CD8-positive, alpha-beta memory T cell (primary cell): ENCODE data around the gene MINDY4. TPM values are rescaled to one million over a fixed set of nuclear protein-coding genes. Genes with fewer than 3 reads are reported as not detected.
A peak's percentile ranks its signal among the peaks of the same experiment; 100 is the strongest.

Experiments used
- CTCF ChIA-PET: fragments of 350-600 bp; sonication (Branson Sonifier 250); formaldehyde crosslinking; loops from one replicate; lab custom pipeline; 2021; ENCODE audit warnings: antibody characterized with exemption; lab: Charles Lee
- POLR2A ChIA-PET: fragments of 350-600 bp; sonication (Branson Sonifier 250); formaldehyde crosslinking; loops from one replicate; lab custom pipeline; 2021; ENCODE audit warnings: antibody characterized with exemption; lab: Charles Lee
- DNase-seq, 5 donors: peaks; one replicate each; pipeline versions ENCODE4 v3.0.0 to v3.0.0-alpha.2; 2020 to 2022; ENCODE audit warnings: mixed read lengths in 1 of 5
- H3K27ac ChIP-seq: one replicate; pipeline ENCODE4 v1.7.0; 2013; ENCODE audit warnings: low read depth, mild to moderate bottlenecking, low read length, moderate library complexity
- H3K27me3 ChIP-seq: 2 replicates; pipeline ENCODE4 v1.7.0; 2013; ENCODE audit warnings: low read length, mild to moderate bottlenecking; ENCODE audit not compliant: insufficient read depth, poor library complexity, severe bottlenecking
- H3K36me3 ChIP-seq: 2 replicates; pipeline ENCODE4 v1.7.0; 2013; ENCODE audit warnings: mild to moderate bottlenecking, low read length, moderate library complexity; ENCODE audit not compliant: insufficient read depth
- H3K4me1 ChIP-seq: 2 replicates; pipeline ENCODE4 v1.7.0; 2013; ENCODE audit warnings: mild to moderate bottlenecking, low read length, moderate library complexity; ENCODE audit not compliant: insufficient read depth
- H3K4me3 ChIP-seq: 2 replicates; pipeline ENCODE4 v1.7.0; 2013; ENCODE audit warnings: mild to moderate bottlenecking, low read length
- H3K9me3 ChIP-seq: 2 replicates; pipeline ENCODE4 v1.7.0; 2013; ENCODE audit warnings: mild to moderate bottlenecking, low read length
- H3K27ac Mint-ChIP-seq, 8 donors: one replicate each; pipeline ENCODE4 v1.8.0; 2020 to 2021; ENCODE audit warnings: mixed read lengths in 8 of 8, mild to moderate bottlenecking in 6 of 8, inconsistent platforms in 3 of 8, moderate library complexity in 3 of 8
- H3K27me3 Mint-ChIP-seq, 2 donors: one replicate each; pipeline ENCODE4 v1.8.0; 2020 to 2021; ENCODE audit warnings: mixed read lengths in 2 of 2, mild to moderate bottlenecking in 1 of 2, moderate library complexity in 1 of 2
- H3K36me3 Mint-ChIP-seq, 3 donors: one replicate each; pipeline ENCODE4 v1.8.0; 2020 to 2021; ENCODE audit warnings: mixed read lengths in 3 of 3, inconsistent platforms in 1 of 3, mild to moderate bottlenecking in 1 of 3
- H3K4me1 Mint-ChIP-seq, 3 donors: one replicate each; pipeline ENCODE4 v1.8.0; 2020 to 2021; ENCODE audit warnings: mixed read lengths in 3 of 3, inconsistent platforms in 1 of 3, mild to moderate bottlenecking in 1 of 3
- H3K4me3 Mint-ChIP-seq, 7 donors: one replicate each; pipeline ENCODE4 v1.8.0; 2020 to 2021; ENCODE audit warnings: mixed read lengths in 7 of 7, mild to moderate bottlenecking in 6 of 7, moderate library complexity in 4 of 7, inconsistent platforms in 2 of 7
- H3K9me3 Mint-ChIP-seq, 5 donors: one replicate each; pipeline ENCODE4 v1.8.0; 2020 to 2022; ENCODE audit warnings: mixed read lengths in 5 of 5, mild to moderate bottlenecking in 3 of 5, moderate library complexity in 2 of 5, inconsistent platforms in 1 of 5
- polyA plus RNA-seq: library from polyadenylated mRNA; unstranded; fragments of 300-500 nt; fragmentation: Illumina TruSeq; gene quantifications from one replicate; pipeline ENCODE4 v1.2.3, GENCODE V29; 2021
- total RNA-seq, 2 experiments: library from RNA; stranded (reverse); gene quantifications; one replicate each; pipeline ENCODE4 v1.2.3, GENCODE V29; 2021

Gene MINDY4
- total and polyA plus RNA-seq, 3 experiments from 2014 or later = 1.0 to 2.6 (median 2.4) TPM

GRCh38 chr7:30905078-30906012 lies 134.1 kb downstream of the MINDY4 start:
- Histone ChIP-seq H3K9me3 (no peaks in the 10 kb centered on the region), H3K27me3 (no peaks in the 10 kb centered on the region), H3K4me3 (no peak overlapping the region), H3K36me3 (no peaks in the 10 kb centered on the region), H3K4me1 (no peaks in the 10 kb centered on the region), H3K27ac (no peak overlapping the region)
- no peaks in the 10 kb centered on the region for H3K27me3 Mint-ChIP-seq
- no peak overlapping the region for H3K4me3 Mint-ChIP-seq
- no peaks in the 10 kb centered on the region for H3K4me1 Mint-ChIP-seq
- POLR2A ChIA-PET = no interaction called here
- CTCF ChIA-PET = no interaction called here
- no peak for DNase-seq
- no peak overlapping the region for H3K27ac Mint-ChIP-seq
- H3K36me3 Mint-ChIP-seq = no peaks in the 10 kb centered on the region
- no peaks in the 10 kb centered on the region for H3K9me3 Mint-ChIP-seq

- Histone ChIP-seq H3K27me3 (no peaks in the 10 kb centered on the region), H3K4me1 (no peaks in the 10 kb centered on the region), H3K4me3 (no peak overlapping the region), H3K27ac (no peak overlapping the region), H3K9me3 (no peaks in the 10 kb centered on the region), H3K36me3 (no peaks in the 10 kb centered on the region)
- no peaks in the 10 kb centered on the region for H3K4me1 Mint-ChIP-seq
- H3K9me3 Mint-ChIP-seq = no peaks in the 10 kb centered on the region
- ChIA-PET CTCF (no interaction called here), POLR2A (no interaction called here)
- H3K36me3 Mint-ChIP-seq = no peaks in the 10 kb centered on the region
- no peak overlapping the region for H3K27ac Mint-ChIP-seq
- no peaks in the 10 kb centered on the region for H3K27me3 Mint-ChIP-seq
- no peak overlapping the region for H3K4me3 Mint-ChIP-seq
- DNase-seq = no peak
Observed at GRCh38 chr7:30906014-30906413, 134.8 kb downstream of the MINDY4 start.

- Mint-ChIP-seq H3K4me1 (no peaks in the 10 kb centered on the region), H3K4me3 (no peak overlapping the region), H3K36me3 (no peaks in the 10 kb centered on the region), H3K27me3 (no peaks in the 10 kb centered on the region), H3K9me3 (no peaks in the 10 kb centered on the region), H3K27ac (no peak overlapping the region)
- no peak for DNase-seq
- ChIA-PET CTCF (no interaction called here), POLR2A (no interaction called here)
- Histone ChIP-seq H3K27ac (no peak overlapping the region), H3K27me3 (no peaks in the 10 kb centered on the region), H3K4me1 (no peaks in the 10 kb centered on the region), H3K4me3 (no peak overlapping the region), H3K36me3 (no peaks in the 10 kb centered on the region), H3K9me3 (no peaks in the 10 kb centered on the region)
Observed at GRCh38 chr7:30906515-30907240, 135.5 kb downstream of the MINDY4 start.

DNA sequence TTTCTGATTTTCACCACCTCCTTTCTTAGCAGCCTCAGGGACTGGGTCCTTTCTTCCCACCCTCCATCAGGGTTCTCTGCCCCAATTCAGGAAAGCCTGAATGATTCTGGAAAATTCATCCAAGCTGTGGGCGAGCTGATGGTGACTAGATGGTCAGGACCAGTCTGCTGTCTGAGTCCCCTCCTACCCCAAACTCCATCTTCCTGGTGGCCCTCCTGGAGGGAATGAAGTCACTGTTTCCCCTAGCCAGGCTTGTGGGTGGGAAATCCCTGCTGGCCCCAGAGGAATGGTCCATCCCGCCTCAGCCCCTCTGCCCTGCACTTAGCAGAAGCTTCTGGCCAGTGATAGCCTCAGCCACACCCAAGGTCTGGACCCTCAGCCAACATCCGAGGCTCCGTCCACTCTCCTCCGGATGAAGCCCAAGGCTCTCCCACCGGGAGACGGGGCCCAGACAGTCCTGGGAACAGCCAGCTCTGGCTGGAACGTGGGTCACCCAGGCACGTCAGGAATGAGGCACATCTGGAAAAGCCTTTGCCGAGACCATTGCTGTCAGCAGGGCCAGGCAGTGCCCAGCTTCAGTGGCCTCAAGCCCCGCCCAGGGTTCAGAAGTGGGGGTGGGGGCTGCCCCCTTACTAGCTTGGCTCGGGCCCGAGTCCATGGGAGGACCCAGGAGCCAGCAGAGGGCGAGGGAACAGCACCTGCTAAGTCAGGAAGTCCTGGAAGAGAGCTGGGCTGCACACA lies 136.5 kb downstream of the MINDY4 start:
- H3K4me1 ChIP-seq = no peaks in the 10 kb centered on the region
- no peak for DNase-seq
- Mint-ChIP-seq H3K27me3 (no peaks in the 10 kb centered on the region), H3K36me3 (no peaks in the 10 kb centered on the region), H3K4me1 (no peaks in the 10 kb centered on the region), H3K4me3 (no peak overlapping the region), H3K9me3 (no peaks in the 10 kb centered on the region), H3K27ac (no peak overlapping the region)
- H3K9me3 ChIP-seq = no peaks in the 10 kb centered on the region
- ChIA-PET POLR2A (no interaction called here), CTCF (no interaction called here)
- no peak overlapping the region for H3K4me3 ChIP-seq
- no peak overlapping the region for H3K27ac ChIP-seq
- H3K27me3 ChIP-seq = no peaks in the 10 kb centered on the region
- no peaks in the 10 kb centered on the region for H3K36me3 ChIP-seq

- ChIA-PET POLR2A (no interaction called here), CTCF (no interaction called here)
- Histone ChIP-seq H3K9me3 (no peaks in the 10 kb centered on the region), H3K27me3 (no peaks in the 10 kb centered on the region), H3K27ac (no peak overlapping the region), H3K4me3 (no peak overlapping the region), H3K4me1 (no peaks in the 10 kb centered on the region), H3K36me3 (no peaks in the 10 kb centered on the region)
- Mint-ChIP-seq H3K4me3 (no peak overlapping the region), H3K4me1 (no peaks in the 10 kb centered on the region), H3K9me3 (no peaks in the 10 kb centered on the region), H3K27ac (no peak overlapping the region), H3K36me3 (no peaks in the 10 kb centered on the region), H3K27me3 (no peaks in the 10 kb centered on the region)
- no peak for DNase-seq
Observed at GRCh38 chr7:30908681-30909080, 137.5 kb downstream of the MINDY4 start.

DNA sequence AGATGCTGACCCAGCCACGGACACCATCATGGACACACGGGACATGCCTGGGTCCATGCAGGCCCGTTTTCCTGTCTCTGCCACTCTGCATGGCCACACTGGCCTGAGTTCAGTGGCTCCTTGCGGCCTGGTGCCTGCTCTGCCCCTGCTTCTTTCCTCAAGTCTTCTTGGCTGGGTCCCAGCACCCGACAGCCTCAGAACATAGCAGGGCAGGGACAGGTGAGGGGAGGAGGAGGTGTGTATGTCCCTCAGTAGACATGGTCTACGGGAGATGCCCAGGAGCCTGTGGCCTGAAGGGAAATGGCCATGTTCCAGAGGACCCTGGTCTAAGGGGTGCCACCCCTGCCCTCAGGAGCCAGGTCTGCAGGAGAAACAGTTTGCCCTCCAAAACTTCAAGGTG lies 138.2 kb downstream of the MINDY4 start:
- Histone ChIP-seq H3K9me3 (no peaks in the 10 kb centered on the region), H3K4me3 (no peak overlapping the region), H3K36me3 (no peaks in the 10 kb centered on the region), H3K27ac (no peak overlapping the region), H3K27me3 (no peaks in the 10 kb centered on the region), H3K4me1 (no peaks in the 10 kb centered on the region)
- H3K4me1 Mint-ChIP-seq = no peaks in the 10 kb centered on the region
- POLR2A ChIA-PET = no interaction called here
- no peaks in the 10 kb centered on the region for H3K9me3 Mint-ChIP-seq
- H3K27me3 Mint-ChIP-seq = no peaks in the 10 kb centered on the region
- peak overlapping the region in 1 of 8 donors; percentile 84 for H3K27ac Mint-ChIP-seq
- CTCF ChIA-PET = no interaction called here
- H3K4me3 Mint-ChIP-seq = no peak overlapping the region
- no peaks in the 10 kb centered on the region for H3K36me3 Mint-ChIP-seq
- DNase-seq = no peak

- no peaks in the 10 kb centered on the region for H3K27me3 ChIP-seq
- H3K4me1 Mint-ChIP-seq = no peaks in the 10 kb centered on the region
- no peak overlapping the region for H3K4me3 ChIP-seq
- no peaks in the 10 kb centered on the region for H3K9me3 ChIP-seq
- no peaks in the 10 kb centered on the region for H3K4me1 ChIP-seq
- ChIA-PET POLR2A (no interaction called here), CTCF (no interaction called here)
- DNase-seq = no peak
- no peaks in the 10 kb centered on the region for H3K27me3 Mint-ChIP-seq
- no peak overlapping the region for H3K27ac ChIP-seq
- H3K4me3 Mint-ChIP-seq = no peak overlapping the region
- H3K27ac Mint-ChIP-seq = no peak overlapping the region
- no peaks in the 10 kb centered on the region for H3K9me3 Mint-ChIP-seq
- no peaks in the 10 kb centered on the region for H3K36me3 Mint-ChIP-seq
- H3K36me3 ChIP-seq = no peaks in the 10 kb centered on the region
Observed at GRCh38 chr7:30910411-30911073, 139.3 kb downstream of the MINDY4 start.
